ENCODE results near the gene THAP4.

The THAP4 gene

DNA sequence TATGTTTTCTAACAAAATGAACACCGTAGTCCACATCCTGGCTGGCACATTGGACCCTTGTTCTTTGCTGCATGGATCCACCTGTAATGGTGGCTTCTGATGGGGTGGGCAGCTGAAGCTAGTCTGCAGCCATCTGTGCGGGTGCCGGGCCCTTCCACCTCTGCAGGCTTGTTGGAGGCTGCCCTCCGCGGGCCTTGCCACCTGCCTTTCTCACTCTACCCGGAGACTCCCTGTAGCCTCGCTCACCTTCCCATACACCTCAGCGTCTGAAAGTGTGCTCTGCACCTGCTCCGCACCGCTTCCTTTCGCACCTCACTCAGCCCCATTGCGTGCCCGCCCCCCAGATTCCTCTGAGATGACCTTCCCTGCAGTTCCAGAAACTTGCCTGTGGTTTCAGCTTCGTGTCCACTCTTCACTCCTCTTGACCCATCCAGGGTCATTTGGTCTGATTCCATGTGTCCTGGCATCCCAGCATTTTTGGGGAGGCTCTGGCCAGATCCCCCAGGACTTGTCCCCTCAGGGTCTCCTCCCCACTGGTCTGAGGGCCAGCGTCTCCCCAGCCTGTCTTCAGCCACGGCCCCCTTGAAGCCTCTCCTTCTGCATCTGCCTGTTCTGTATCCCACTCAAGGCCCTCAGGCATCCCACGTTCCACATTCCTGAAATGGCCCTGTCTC, 18.7 kb upstream of the THAP4 start:
- no peak for ATAC-seq
- TF ChIP-seq BACH2 (CRISPR knock-in tag; IDR thresholded peaks at IDR 0.05; ENCODE audit: borderline replicate concordance) (no peak), RARB (CRISPR knock-in tag; IDR thresholded peaks at IDR 0.05) (no peak), ARNTL (CRISPR knock-in tag; IDR thresholded peaks at IDR 0.05; ENCODE audit: borderline replicate concordance, low read depth) (no peak), PPARA (CRISPR knock-in tag; IDR thresholded peaks at IDR 0.05; ENCODE audit: borderline replicate concordance) (no peak), ZNF8 (CRISPR knock-in tag; IDR thresholded peaks at IDR 0.05) (no peak), ESRRG (CRISPR knock-in tag; IDR thresholded peaks at IDR 0.05) (no peak)
- TF ChIP-seq, protein P1, sequence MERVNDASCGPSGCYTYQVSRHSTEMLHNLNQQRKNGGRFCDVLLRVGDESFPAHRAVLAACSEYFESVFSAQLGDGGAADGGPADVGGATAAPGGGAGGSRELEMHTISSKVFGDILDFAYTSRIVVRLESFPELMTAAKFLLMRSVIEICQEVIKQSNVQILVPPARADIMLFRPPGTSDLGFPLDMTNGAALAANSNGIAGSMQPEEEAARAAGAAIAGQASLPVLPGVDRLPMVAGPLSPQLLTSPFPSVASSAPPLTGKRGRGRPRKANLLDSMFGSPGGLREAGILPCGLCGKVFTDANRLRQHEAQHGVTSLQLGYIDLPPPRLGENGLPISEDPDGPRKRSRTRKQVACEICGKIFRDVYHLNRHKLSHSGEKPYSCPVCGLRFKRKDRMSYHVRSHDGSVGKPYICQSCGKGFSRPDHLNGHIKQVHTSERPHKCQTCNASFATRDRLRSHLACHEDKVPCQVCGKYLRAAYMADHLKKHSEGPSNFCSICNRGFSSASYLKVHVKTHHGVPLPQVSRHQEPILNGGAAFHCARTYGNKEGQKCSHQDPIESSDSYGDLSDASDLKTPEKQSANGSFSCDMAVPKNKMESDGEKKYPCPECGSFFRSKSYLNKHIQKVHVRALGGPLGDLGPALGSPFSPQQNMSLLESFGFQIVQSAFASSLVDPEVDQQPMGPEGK (CRISPR knock-in tag; IDR thresholded peaks at IDR 0.05; ENCODE audit: borderline replicate concordance): no peak

DNA sequence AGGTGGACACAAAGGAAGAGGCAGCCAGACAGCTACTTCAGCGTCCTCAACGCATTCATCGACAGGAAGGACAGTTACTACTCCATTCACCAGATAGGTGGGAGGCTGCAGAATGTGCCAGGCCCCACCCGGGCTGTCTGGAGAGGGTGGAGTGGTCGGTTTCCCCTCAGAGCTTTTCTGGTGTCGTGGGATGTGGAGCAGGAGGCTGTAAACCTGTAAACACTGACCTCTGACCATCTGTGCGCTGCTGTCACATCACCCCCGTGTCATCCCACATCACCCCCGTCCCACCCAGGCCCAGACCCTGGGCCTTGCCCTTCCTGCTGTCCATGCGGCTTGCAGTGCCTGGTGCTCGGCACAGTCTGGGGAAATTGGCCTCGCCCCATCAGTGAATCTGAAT, 17.6 kb upstream of the THAP4 start:
- TF ChIP-seq, protein P2, sequence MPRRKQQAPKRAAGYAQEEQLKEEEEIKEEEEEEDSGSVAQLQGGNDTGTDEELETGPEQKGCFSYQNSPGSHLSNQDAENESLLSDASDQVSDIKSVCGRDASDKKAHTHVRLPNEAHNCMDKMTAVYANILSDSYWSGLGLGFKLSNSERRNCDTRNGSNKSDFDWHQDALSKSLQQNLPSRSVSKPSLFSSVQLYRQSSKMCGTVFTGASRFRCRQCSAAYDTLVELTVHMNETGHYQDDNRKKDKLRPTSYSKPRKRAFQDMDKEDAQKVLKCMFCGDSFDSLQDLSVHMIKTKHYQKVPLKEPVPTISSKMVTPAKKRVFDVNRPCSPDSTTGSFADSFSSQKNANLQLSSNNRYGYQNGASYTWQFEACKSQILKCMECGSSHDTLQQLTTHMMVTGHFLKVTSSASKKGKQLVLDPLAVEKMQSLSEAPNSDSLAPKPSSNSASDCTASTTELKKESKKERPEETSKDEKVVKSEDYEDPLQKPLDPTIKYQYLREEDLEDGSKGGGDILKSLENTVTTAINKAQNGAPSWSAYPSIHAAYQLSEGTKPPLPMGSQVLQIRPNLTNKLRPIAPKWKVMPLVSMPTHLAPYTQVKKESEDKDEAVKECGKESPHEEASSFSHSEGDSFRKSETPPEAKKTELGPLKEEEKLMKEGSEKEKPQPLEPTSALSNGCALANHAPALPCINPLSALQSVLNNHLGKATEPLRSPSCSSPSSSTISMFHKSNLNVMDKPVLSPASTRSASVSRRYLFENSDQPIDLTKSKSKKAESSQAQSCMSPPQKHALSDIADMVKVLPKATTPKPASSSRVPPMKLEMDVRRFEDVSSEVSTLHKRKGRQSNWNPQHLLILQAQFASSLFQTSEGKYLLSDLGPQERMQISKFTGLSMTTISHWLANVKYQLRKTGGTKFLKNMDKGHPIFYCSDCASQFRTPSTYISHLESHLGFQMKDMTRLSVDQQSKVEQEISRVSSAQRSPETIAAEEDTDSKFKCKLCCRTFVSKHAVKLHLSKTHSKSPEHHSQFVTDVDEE (CRISPR knock-in tag; IDR thresholded peaks at IDR 0.05): no peak
- TF ChIP-seq OSR1 (CRISPR knock-in tag; IDR thresholded peaks at IDR 0.05): no peak
- TF ChIP-seq GLIS3 (CRISPR knock-in tag; IDR thresholded peaks at IDR 0.05): no peak
- TF ChIP-seq SNAI2 (CRISPR knock-in tag; IDR thresholded peaks at IDR 0.05): no peak
- TF ChIP-seq BACH2 (CRISPR knock-in tag; IDR thresholded peaks at IDR 0.05; ENCODE audit: borderline replicate concordance): no peak
- TF ChIP-seq ZNF8 (CRISPR knock-in tag; IDR thresholded peaks at IDR 0.05): no peak
- TF ChIP-seq, protein P3, sequence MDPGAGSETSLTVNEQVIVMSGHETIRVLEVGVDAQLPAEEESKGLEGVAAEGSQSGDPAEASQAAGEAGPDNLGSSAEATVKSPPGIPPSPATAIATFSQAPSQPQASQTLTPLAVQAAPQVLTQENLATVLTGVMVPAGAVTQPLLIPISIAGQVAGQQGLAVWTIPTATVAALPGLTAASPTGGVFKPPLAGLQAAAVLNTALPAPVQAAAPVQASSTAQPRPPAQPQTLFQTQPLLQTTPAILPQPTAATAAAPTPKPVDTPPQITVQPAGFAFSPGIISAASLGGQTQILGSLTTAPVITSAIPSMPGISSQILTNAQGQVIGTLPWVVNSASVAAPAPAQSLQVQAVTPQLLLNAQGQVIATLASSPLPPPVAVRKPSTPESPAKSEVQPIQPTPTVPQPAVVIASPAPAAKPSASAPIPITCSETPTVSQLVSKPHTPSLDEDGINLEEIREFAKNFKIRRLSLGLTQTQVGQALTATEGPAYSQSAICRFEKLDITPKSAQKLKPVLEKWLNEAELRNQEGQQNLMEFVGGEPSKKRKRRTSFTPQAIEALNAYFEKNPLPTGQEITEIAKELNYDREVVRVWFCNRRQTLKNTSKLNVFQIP (CRISPR knock-in tag; IDR thresholded peaks at IDR 0.05; ENCODE audit: borderline replicate concordance, low read depth): no peak
- no peak for TF ChIP-seq ZNF565 (CRISPR knock-in tag; conservative IDR thresholded peaks at IDR 0.05; ENCODE audit: low read depth)
- TF ChIP-seq, protein P4, sequence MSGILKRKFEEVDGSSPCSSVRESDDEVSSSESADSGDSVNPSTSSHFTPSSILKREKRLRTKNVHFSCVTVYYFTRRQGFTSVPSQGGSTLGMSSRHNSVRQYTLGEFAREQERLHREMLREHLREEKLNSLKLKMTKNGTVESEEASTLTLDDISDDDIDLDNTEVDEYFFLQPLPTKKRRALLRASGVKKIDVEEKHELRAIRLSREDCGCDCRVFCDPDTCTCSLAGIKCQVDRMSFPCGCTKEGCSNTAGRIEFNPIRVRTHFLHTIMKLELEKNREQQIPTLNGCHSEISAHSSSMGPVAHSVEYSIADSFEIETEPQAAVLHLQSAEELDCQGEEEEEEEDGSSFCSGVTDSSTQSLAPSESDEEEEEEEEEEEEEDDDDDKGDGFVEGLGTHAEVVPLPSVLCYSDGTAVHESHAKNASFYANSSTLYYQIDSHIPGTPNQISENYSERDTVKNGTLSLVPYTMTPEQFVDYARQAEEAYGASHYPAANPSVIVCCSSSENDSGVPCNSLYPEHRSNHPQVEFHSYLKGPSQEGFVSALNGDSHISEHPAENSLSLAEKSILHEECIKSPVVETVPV (CRISPR knock-in tag; IDR thresholded peaks at IDR 0.05): no peak
- TF ChIP-seq ISL1 (CRISPR knock-in tag; IDR thresholded peaks at IDR 0.05): no peak
- no peak for TF ChIP-seq ZNF70 (CRISPR knock-in tag; IDR thresholded peaks at IDR 0.05)
- TF ChIP-seq TCF4 (CRISPR knock-in tag; IDR thresholded peaks at IDR 0.05; ENCODE audit: borderline replicate concordance): no peak
- no peak for TF ChIP-seq RARB (CRISPR knock-in tag; IDR thresholded peaks at IDR 0.05)
- TF ChIP-seq TOX (CRISPR knock-in tag; IDR thresholded peaks at IDR 0.05; ENCODE audit: borderline replicate concordance): no peak
- TF ChIP-seq ZFP3 (CRISPR knock-in tag; IDR thresholded peaks at IDR 0.05): no peak
- no peak for TF ChIP-seq ZFP30 (CRISPR knock-in tag; IDR thresholded peaks at IDR 0.05)
- no peak for ATAC-seq

DNA sequence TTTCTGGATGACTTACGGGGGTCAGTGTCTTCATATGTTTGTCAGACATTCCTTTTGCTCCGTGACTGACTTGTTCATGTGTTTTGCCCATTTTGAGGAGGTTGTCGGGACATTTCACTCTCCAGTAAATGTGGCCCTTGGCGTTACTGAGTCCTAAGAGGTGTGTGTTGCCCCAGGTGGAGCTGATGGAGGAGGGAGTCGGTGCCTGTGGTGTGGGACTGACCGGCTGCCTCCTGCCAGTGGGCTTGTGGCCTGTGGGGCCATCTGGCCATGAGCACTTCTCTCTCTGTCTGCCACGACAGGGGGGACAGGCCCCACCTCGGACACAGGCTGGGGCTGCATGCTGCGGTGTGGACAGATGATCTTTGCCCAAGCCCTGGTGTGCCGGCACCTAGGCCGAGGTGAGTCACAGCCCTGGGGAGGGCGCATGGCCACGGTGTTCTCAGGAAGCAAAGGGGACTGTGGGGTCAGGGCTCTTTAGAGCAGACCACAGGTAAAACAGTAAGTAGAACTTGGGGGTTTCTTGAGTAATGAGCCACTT, 16.3 kb upstream of the THAP4 start:
- TF ChIP-seq ZNF70 (CRISPR knock-in tag; IDR thresholded peaks at IDR 0.05) (no peak), ZFP3 (CRISPR knock-in tag; IDR thresholded peaks at IDR 0.05) (no peak), CSDC2 (CRISPR knock-in tag; IDR thresholded peaks at IDR 0.05) (no peak), OSR1 (CRISPR knock-in tag; IDR thresholded peaks at IDR 0.05) (no peak), TCF4 (CRISPR knock-in tag; IDR thresholded peaks at IDR 0.05; ENCODE audit: borderline replicate concordance) (no peak), ZNF8 (CRISPR knock-in tag; IDR thresholded peaks at IDR 0.05) (no peak), SNAI2 (CRISPR knock-in tag; IDR thresholded peaks at IDR 0.05) (no peak), ZC3H10 (CRISPR knock-in tag; IDR thresholded peaks at IDR 0.05) (no peak), ARNTL (CRISPR knock-in tag; IDR thresholded peaks at IDR 0.05; ENCODE audit: borderline replicate concordance, low read depth) (no peak), BACH2 (CRISPR knock-in tag; IDR thresholded peaks at IDR 0.05; ENCODE audit: borderline replicate concordance) (no peak), PPARA (CRISPR knock-in tag; IDR thresholded peaks at IDR 0.05; ENCODE audit: borderline replicate concordance) (no peak), ESRRG (CRISPR knock-in tag; IDR thresholded peaks at IDR 0.05) (no peak), GLIS3 (CRISPR knock-in tag; IDR thresholded peaks at IDR 0.05) (no peak), ISL1 (CRISPR knock-in tag; IDR thresholded peaks at IDR 0.05) (no peak)
- TF ChIP-seq, protein P3 (CRISPR knock-in tag; IDR thresholded peaks at IDR 0.05; ENCODE audit: borderline replicate concordance, low read depth): no peak
- TF ChIP-seq, protein P2 (CRISPR knock-in tag; IDR thresholded peaks at IDR 0.05): no peak
- ATAC-seq: no peak
